ENCODE results near the gene FAT1.

FAT1 gene

GRCh38 chr4:186680641-186681040 lies 43.0 kb downstream of the FAT1 start:
- Histone ChIP-seq H3K9me3 (ENCODE audit: control insufficient read depth, low read length) (no peaks in the 10 kb centered on the region), H3K27ac (no peak overlapping the region), H3K27me3 (ENCODE audit: control insufficient read depth, insufficient read depth, low read length) (no peaks in the 10 kb centered on the region), H2AFZ (no peak overlapping the region), H3K4me2 (ENCODE audit: low read length) (no peak overlapping the region), H3K9ac (no peak overlapping the region), H3K36me3 (ENCODE audit: control insufficient read depth, insufficient read depth, low read length) (no peaks in the 10 kb centered on the region), H3K79me2 (no peaks in the 10 kb centered on the region), H3K4me3 (ENCODE audit: low read depth, low read length) (no peak overlapping the region), H3K4me1 (no peaks in the 10 kb centered on the region)
- no peak for TF ChIP-seq CTCF (IDR thresholded peaks at IDR 0.05)

DNA sequence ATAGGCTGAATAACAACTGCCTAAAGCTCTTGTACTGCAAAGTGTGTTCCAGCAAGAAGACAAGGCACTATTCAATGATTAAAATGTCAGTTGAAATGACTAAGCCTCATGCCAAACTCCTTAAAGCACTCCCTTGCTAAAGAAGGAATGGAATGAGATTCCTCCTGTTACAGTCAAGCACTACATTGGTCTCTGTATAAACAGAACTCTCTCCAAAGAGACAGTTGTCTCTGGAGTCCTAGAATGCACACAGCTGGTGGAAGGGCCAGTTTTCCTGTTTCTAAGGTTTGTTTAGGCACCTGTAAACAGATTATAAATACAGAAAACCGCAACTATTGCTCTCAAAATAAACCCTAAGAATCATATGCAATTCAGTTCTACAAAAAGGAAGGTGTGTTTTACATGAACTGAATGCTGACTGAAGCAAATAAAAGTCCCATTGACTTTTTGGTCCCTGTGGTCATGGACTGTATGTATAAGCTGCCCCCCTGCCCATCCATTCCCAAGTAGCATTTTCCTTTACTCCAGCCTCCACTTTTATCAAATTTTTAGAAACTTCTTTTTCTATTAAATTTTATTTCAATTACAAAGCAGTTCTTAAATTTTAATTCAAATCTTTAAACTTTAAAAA lies 47.0 kb downstream of the FAT1 start:
- no peak overlapping the region for H3K4me2 ChIP-seq (ENCODE audit: low read length)
- H3K27me3 ChIP-seq (ENCODE audit: control insufficient read depth, insufficient read depth, low read length) = no peaks in the 10 kb centered on the region
- H3K79me2 ChIP-seq = no peaks in the 10 kb centered on the region
- H3K9me3 ChIP-seq (ENCODE audit: control insufficient read depth, low read length) = no peaks in the 10 kb centered on the region
- H3K9ac ChIP-seq = no peak overlapping the region
- no peaks in the 10 kb centered on the region for H3K36me3 ChIP-seq (ENCODE audit: control insufficient read depth, insufficient read depth, low read length)
- no peak overlapping the region for H3K4me3 ChIP-seq (ENCODE audit: low read depth, low read length)
- H2AFZ ChIP-seq = no peak overlapping the region
- TF ChIP-seq CTCF (IDR thresholded peaks at IDR 0.05) = no peak
- H3K27ac ChIP-seq = no peak overlapping the region
- no peaks in the 10 kb centered on the region for H3K4me1 ChIP-seq

- Histone ChIP-seq H3K36me3 (ENCODE audit: control insufficient read depth, insufficient read depth, low read length) (no peaks in the 10 kb centered on the region), H3K9ac (no peak overlapping the region), H3K9me3 (ENCODE audit: control insufficient read depth, low read length) (no peaks in the 10 kb centered on the region), H2AFZ (no peak overlapping the region), H3K27me3 (ENCODE audit: control insufficient read depth, insufficient read depth, low read length) (no peaks in the 10 kb centered on the region), H3K79me2 (no peaks in the 10 kb centered on the region), H3K27ac (no peak overlapping the region), H3K4me1 (no peaks in the 10 kb centered on the region), H3K4me2 (ENCODE audit: low read length) (no peak overlapping the region), H3K4me3 (ENCODE audit: low read depth, low read length) (no peak overlapping the region)
- TF ChIP-seq CTCF (IDR thresholded peaks at IDR 0.05) = no peak
Measured at GRCh38 chr4:186669735-186670134, 53.9 kb downstream of the FAT1 start.

- no peaks in the 10 kb centered on the region for H3K9me3 ChIP-seq (ENCODE audit: control insufficient read depth, low read length)
- no peaks in the 10 kb centered on the region for H3K27me3 ChIP-seq (ENCODE audit: control insufficient read depth, insufficient read depth, low read length)
- peak; percentile 9 for TF ChIP-seq CTCF (IDR thresholded peaks at IDR 0.05)
- no peaks in the 10 kb centered on the region for H3K36me3 ChIP-seq (ENCODE audit: control insufficient read depth, insufficient read depth, low read length)
- H3K9ac ChIP-seq = no peak overlapping the region
- no peaks in the 10 kb centered on the region for H3K79me2 ChIP-seq
- H3K4me1 ChIP-seq = no peaks in the 10 kb centered on the region
- H3K27ac ChIP-seq = no peak overlapping the region
- H3K4me3 ChIP-seq (ENCODE audit: low read depth, low read length) = no peak overlapping the region
- no peak overlapping the region for H2AFZ ChIP-seq
- H3K4me2 ChIP-seq (ENCODE audit: low read length) = no peak overlapping the region
Measured at GRCh38 chr4:186669159-186669731, 54.4 kb downstream of the FAT1 start.

DNA sequence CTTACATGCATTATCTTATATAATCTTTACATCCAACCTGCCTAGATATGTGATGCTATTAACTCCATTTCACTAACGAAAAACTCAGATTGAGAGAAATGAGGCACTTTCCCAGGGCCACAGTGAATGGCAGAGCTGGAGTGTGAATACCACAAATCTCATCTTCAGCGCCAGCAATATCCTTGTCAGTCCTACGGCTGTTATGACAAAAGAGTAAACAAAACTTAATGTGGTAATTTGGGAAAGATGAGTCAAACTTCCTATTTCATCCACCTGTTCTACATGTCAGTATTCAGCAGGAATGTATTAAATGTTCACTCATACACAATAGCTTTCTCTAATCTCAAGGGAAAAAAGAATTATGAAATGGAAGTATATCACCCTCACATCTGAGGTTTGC lies 56.9 kb downstream of the FAT1 start:
- Histone ChIP-seq H3K9ac (no peak overlapping the region), H3K9me3 (ENCODE audit: control insufficient read depth, low read length) (no peaks in the 10 kb centered on the region), H3K4me1 (no peaks in the 10 kb centered on the region), H3K27me3 (ENCODE audit: control insufficient read depth, insufficient read depth, low read length) (no peaks in the 10 kb centered on the region), H3K36me3 (ENCODE audit: control insufficient read depth, insufficient read depth, low read length) (no peaks in the 10 kb centered on the region), H3K4me3 (ENCODE audit: low read depth, low read length) (no peak overlapping the region), H3K27ac (no peak overlapping the region), H2AFZ (no peak overlapping the region), H3K79me2 (no peaks in the 10 kb centered on the region), H3K4me2 (ENCODE audit: low read length) (no peak overlapping the region)
- no peak for TF ChIP-seq CTCF (IDR thresholded peaks at IDR 0.05)

Data from parathyroid adenoma (tissue), 2 donors.